GM12874 (cell line): ENCODE measurements around the gene SEMA5A.

ENCODE experiments used
- TF ChIP-seq, protein P1 (sequence below): IDR thresholded peaks from 2 replicates; pipeline ENCODE4 v1.5.1; 2011; ENCODE audit warnings: low read depth, mild to moderate bottlenecking, control low read depth, low read length, moderate library complexity; ENCODE audit not compliant: insufficient read depth

SEMA5A gene

DNA sequence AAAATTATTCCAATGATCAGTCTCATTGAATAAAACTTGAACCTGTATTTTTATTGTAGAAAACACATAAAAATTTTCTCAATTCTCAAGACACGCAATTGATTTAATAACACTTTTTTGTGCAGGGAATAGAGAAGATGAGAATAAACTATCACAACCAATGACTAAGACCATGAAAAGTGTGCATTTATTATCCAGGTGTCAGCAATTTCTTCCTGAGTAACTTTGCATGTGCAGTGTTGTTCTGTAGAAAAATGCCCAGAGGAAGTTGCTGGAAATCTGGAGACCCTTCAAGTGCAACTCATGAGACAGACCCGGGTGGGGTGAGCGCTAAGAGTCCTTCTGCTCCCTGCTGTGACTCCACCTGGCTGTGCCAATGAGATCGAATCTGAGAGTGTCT, 405.7 kb downstream of the SEMA5A start:
- TF ChIP-seq, protein P1, sequence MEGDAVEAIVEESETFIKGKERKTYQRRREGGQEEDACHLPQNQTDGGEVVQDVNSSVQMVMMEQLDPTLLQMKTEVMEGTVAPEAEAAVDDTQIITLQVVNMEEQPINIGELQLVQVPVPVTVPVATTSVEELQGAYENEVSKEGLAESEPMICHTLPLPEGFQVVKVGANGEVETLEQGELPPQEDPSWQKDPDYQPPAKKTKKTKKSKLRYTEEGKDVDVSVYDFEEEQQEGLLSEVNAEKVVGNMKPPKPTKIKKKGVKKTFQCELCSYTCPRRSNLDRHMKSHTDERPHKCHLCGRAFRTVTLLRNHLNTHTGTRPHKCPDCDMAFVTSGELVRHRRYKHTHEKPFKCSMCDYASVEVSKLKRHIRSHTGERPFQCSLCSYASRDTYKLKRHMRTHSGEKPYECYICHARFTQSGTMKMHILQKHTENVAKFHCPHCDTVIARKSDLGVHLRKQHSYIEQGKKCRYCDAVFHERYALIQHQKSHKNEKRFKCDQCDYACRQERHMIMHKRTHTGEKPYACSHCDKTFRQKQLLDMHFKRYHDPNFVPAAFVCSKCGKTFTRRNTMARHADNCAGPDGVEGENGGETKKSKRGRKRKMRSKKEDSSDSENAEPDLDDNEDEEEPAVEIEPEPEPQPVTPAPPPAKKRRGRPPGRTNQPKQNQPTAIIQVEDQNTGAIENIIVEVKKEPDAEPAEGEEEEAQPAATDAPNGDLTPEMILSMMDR: no peak

DNA sequence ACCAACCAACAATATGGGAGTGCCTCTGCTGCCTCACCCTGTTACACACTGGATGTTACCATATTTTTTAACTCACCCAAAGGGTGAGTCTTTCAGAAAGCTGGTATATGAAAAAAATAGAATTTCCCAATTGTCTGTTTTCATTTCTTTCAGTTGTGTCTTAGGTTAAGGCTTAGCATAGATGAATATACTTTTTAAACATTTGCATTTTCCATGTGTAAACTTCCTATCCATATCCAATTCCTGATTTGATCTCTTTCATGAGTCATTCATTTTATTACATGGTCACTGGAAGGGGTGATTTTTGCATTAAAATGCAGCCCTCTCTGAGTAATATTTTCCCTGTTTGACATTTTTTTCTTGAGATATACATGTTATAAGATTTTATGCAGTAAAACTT, 406.5 kb downstream of the SEMA5A start:
- TF ChIP-seq, protein P1: no peak

DNA sequence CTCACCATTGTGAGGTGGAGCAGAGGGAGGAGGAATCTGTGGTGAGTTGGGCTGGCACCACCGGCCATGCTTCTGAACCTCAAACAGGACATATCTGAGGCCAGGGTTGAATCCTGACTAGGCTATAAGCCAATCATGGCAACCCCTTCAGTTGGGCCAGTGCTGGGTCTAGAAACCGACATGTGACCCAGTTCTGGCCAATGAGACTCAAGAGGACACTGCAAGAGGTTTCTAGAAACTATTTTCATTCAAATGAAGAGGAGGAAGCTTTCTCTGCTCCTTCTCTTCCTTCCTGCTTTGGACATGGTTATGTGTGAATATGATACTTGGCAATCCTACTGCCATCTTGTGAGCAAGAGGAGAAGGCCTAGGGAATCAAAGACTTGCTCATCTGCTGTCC, 417.7 kb downstream of the SEMA5A start:
- TF ChIP-seq, protein P1: no peak

DNA sequence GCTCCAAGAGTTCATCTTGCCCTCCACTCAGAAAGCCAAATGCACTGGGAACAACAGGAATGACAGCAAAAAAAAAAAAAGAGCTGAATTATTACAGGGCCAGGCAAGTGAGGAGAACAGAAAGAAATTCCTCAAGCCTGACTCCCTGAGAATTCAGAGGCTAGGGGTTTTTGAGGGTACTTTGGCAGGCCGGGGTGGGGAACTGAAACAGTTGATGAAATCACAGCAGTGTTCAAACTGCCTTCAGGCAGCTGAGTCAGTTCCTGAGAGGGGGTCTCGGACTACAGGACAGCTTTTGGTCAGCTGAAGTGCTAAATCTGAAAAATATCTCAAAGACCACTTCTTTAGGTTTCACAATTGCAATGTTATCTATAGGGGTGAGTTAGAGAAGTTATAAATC, 419.4 kb downstream of the SEMA5A start:
- TF ChIP-seq, protein P1: no peak

- TF ChIP-seq, protein P1: no peak
These were observed 420.0 kb downstream of the SEMA5A start for GRCh38 chr5:9125852-9126251.

- TF ChIP-seq, protein P1: no peak
These were observed 421.0 kb downstream of the SEMA5A start for GRCh38 chr5:9124838-9125237.

DNA sequence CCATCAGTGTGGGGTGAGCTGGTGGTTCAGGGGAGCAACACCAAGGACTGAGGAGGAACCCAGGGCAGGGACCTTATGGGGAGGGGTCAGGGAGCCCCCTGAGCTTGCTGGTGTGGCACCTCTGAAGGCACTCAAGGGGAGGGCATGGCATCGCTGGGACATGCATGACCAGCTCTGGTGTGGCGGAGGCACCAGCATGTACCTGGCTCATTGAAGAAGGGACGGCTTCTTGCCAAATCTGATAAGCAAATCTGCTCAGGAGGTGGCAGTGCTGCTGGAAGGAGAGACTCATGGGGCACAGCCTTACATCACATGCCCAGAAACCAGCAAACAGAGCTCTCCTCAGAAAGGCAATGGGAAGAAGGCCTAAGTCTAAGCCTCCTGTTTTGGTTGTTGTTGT, 421.8 kb downstream of the SEMA5A start:
- TF ChIP-seq, protein P1: no peak

DNA sequence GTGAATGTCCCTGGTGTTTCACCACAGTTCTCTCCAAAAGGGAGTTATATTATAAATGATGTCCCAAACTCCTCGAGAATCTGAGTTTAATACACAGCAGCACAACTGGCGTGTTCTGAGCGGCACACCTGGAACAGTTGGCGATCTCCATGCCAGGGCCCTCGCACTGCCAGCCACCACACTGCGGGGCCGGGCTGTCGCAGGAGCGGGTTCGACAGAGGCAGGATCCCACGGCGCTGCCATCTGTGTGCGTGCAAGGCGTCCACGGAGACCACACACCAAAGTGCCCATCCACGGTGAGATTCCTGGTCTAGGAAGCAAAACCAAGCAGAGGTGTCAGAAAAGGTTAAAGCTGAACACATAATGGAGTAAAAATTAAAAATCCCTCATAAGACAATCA, 423.3 kb downstream of the SEMA5A start:
- TF ChIP-seq, protein P1: no peak
